Breast epithelium (tissue), 3 donors: ENCODE data around the gene LRRC1.

ENCODE experiments used
- POLR2A ChIP-seq: fragments of 450-650 bp; IDR thresholded peaks from one replicate; pipeline ENCODE4 v1.6.1; 2016; ENCODE audit warnings: antibody characterized with exemption, mild to moderate bottlenecking, moderate library complexity
- TF ChIP-seq, protein P1 (sequence below), 3 donors: fragments of 450-650 bp; IDR thresholded peaks; one replicate each; pipeline ENCODE4 v1.5.1; 2016 to 2017; ENCODE audit warnings: antibody characterized with exemption in 3 of 3, mild to moderate bottlenecking in 3 of 3, moderate library complexity in 3 of 3

DNA sequence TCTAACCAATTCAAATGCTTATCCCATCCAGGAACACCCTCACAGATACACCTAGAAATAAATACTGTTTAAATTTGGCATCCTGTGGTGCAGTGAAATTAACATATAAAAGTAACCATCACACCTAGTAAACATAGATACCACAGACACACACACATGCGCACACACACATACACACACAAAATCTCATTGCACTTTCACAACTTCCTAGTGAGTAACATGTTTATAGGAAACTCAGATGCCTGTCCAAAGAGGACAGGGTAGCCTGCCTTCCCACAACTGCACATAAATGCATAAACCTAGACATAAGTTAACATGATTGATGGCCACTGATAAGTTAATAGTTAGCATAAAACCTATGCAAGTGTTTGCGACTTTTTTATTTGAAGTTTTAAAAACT lies 56.8 kb downstream of the LRRC1 start:
- TF ChIP-seq, protein P1, sequence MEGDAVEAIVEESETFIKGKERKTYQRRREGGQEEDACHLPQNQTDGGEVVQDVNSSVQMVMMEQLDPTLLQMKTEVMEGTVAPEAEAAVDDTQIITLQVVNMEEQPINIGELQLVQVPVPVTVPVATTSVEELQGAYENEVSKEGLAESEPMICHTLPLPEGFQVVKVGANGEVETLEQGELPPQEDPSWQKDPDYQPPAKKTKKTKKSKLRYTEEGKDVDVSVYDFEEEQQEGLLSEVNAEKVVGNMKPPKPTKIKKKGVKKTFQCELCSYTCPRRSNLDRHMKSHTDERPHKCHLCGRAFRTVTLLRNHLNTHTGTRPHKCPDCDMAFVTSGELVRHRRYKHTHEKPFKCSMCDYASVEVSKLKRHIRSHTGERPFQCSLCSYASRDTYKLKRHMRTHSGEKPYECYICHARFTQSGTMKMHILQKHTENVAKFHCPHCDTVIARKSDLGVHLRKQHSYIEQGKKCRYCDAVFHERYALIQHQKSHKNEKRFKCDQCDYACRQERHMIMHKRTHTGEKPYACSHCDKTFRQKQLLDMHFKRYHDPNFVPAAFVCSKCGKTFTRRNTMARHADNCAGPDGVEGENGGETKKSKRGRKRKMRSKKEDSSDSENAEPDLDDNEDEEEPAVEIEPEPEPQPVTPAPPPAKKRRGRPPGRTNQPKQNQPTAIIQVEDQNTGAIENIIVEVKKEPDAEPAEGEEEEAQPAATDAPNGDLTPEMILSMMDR (IDR thresholded peaks at IDR 0.05), result no peak
- TF ChIP-seq POLR2A, result no peak
